ENCODE measurements around the gene HRH1. TPM values are rescaled to one million over a fixed set of nuclear protein-coding genes. Genes with fewer than 3 reads are reported as not detected.
"Not testable (repeated sequence)": the region's sequence is repeated elsewhere in the genome, so short reads cannot be mapped to it uniquely, and the experiment has no call there.

The HRH1 gene
- total RNA-seq, 6 experiments from 2014 or later = 0.14 to 0.66 (median 0.41) TPM; not detected in 2

- Histone ChIP-seq H3K27me3 (no peaks in the 10 kb centered on the region), H3K27ac (no peak overlapping the region), H3K36me3 (no peaks in the 10 kb centered on the region), H3K4me3 (no peak overlapping the region), H3K9me3 (no peaks in the 10 kb centered on the region), H3K4me1 (no peaks in the 10 kb centered on the region)
- ATAC-seq = no peak
- peak in 1 of 3 donors; percentile 29 for DNase-seq
- intact Hi-C loops (cut with DNase I) = no loop called here
- WGBS (ENCODE audit: insufficient coverage, low coverage, low lambda C conversion rate, missing lambda C conversion rate) = 71% methylated on average over 11 of the region's 12 CpGs
- no peak for TF ChIP-seq POLR2A (IDR thresholded peaks at IDR 0.05)
- TF ChIP-seq CTCF (IDR thresholded peaks at IDR 0.05) = no peak
Measured at GRCh38 chr3:11213810-11214450, 59.6 kb downstream of the HRH1 start.

- ATAC-seq (no peak), DNase-seq (peak in 1 of 3 donors; percentile 10)
- TF ChIP-seq CTCF (IDR thresholded peaks at IDR 0.05) = no peak
- no peak for TF ChIP-seq POLR2A (IDR thresholded peaks at IDR 0.05)
- WGBS (ENCODE audit: insufficient coverage, low coverage, low lambda C conversion rate, missing lambda C conversion rate) = 63% methylated on average over 1 of the region's 1 CpG
- Histone ChIP-seq H3K4me3 (no peak overlapping the region), H3K4me1 (no peaks in the 10 kb centered on the region), H3K36me3 (no peaks in the 10 kb centered on the region), H3K27ac (no peak overlapping the region), H3K9me3 (no peaks in the 10 kb centered on the region), H3K27me3 (no peaks in the 10 kb centered on the region)
- intact Hi-C loops (cut with DNase I) = no loop called here
Measured at GRCh38 chr3:11214451-11214978, 60.2 kb downstream of the HRH1 start.

GRCh38 chr3:11217370-11217769, 63.1 kb downstream of the HRH1 start:
- DNase-seq; H3K4me1 ChIP-seq; H3K27me3 ChIP-seq; H3K36me3 ChIP-seq; H3K27ac ChIP-seq; H3K9me3 ChIP-seq; H3K4me3 ChIP-seq; intact Hi-C loops (cut with DNase I): not testable (repeated sequence)
- peak in 2 of 4 donors; percentile 22 to 70 for ATAC-seq
- 42% methylated on average over 2 of the region's 6 CpGs for WGBS (ENCODE audit: insufficient coverage, low coverage, low lambda C conversion rate, missing lambda C conversion rate)

GRCh38 chr3:11220230-11220629, 65.9 kb downstream of the HRH1 start:
- H3K27me3 ChIP-seq = no peaks in the 10 kb centered on the region
- 60% methylated on average over 7 of the region's 8 CpGs for WGBS (ENCODE audit: insufficient coverage, low coverage, low lambda C conversion rate, missing lambda C conversion rate)

More at GRCh38 chr3:11220230-11220629, 65.9 kb downstream of the HRH1 start:
- TF ChIP-seq CTCF (IDR thresholded peaks at IDR 0.05) = no peak
- TF ChIP-seq POLR2A (IDR thresholded peaks at IDR 0.05) = no peak
- no peak overlapping the region for H3K4me3 ChIP-seq
- H3K36me3 ChIP-seq = no peaks in the 10 kb centered on the region
- ATAC-seq (no peak), DNase-seq (no peak)
- no peak overlapping the region for H3K27ac ChIP-seq
- intact Hi-C loops (cut with DNase I) = no loop called here
- H3K9me3 ChIP-seq = no peaks in the 10 kb centered on the region
- H3K4me1 ChIP-seq = no peaks in the 10 kb centered on the region
